Measurements from ENCODE around the gene TNFRSF1A. TPM values are rescaled to one million over a fixed set of nuclear protein-coding genes. Genes with fewer than 3 reads are reported as not detected.
A peak's percentile ranks its signal among the peaks of the same experiment; 100 is the strongest.
"Not testable (repeated sequence)": the region's sequence is repeated elsewhere in the genome, so short reads cannot be mapped to it uniquely, and the experiment has no call there.

Gene TNFRSF1A
- total RNA-seq, 1 experiment from 2014 or later, result 59.9 TPM

GRCh38 chr12:6345319-6346091 lies 3.6 kb upstream of the TNFRSF1A start:
- no peak overlapping the region for H3K14ac ChIP-seq (ENCODE audit: insufficient read depth, low read length)

DNA sequence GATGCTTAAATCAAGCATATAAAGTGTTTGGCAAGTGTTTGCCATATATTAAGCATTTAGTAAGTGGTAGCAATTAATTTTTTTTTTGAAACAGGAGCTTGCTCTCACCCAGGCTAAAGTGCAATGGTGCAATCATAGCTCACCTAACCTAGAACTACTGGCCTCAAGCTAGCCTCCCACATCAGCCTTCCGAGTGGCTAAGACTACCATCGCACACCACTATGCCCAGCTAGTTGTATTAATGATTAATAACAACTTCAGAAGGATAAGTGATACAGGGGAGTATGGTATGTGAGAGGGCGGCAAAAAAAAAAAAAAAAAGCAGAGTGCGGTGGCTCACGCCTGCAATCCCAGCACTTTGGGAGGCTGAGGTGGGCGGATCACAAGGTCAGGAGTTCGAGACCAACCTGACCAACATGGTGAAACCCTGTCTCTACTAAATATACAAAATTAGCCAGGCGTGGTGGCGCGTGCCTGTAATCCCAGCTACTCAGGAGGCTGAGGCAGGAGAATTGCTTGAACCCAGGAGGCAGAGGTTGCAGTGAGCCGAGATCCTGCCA lies 2.3 kb upstream of the TNFRSF1A start:
- not testable (repeated sequence) for H3K23ac ChIP-seq (ENCODE audit: insufficient read length, low read depth, low read length); H2AK5ac ChIP-seq (ENCODE audit: insufficient read length, low read length); H3K9me3 ChIP-seq (ENCODE audit: control insufficient read depth, low read depth, low read length); H2BK12ac ChIP-seq (ENCODE audit: insufficient read length, low read depth, low read length); H4K91ac ChIP-seq (ENCODE audit: insufficient read length, low read depth, low read length); H4K20me1 ChIP-seq (ENCODE audit: control insufficient read depth, insufficient read depth, insufficient read length); H3K27ac Mint-ChIP-seq; H3K18ac ChIP-seq (ENCODE audit: insufficient read length, low read depth, low read length); DNase-seq; H3K9me3 Mint-ChIP-seq; H3K4me2 ChIP-seq (ENCODE audit: insufficient read depth, insufficient read length, low read length); H3K79me1 ChIP-seq (ENCODE audit: insufficient read depth, low read depth, low read length, poor library complexity, severe bottlenecking); H2BK120ac ChIP-seq (ENCODE audit: low read depth, low read length, poor library complexity, severe bottlenecking); H2BK20ac ChIP-seq (ENCODE audit: low read depth, low read length, poor library complexity, severe bottlenecking); H3K56ac ChIP-seq (ENCODE audit: insufficient read length, low read depth, low read length); H3K4me3 Mint-ChIP-seq; H3K27ac ChIP-seq (ENCODE audit: insufficient read length, low read depth, low read length); H2BK5ac ChIP-seq (ENCODE audit: insufficient read length, low read length); H3K4ac ChIP-seq (ENCODE audit: low read depth, low read length); H4K8ac ChIP-seq (replicated peaks; ENCODE audit: insufficient read length, low read depth, low read length); H2BK15ac ChIP-seq (ENCODE audit: low read depth, low read length); H3T11ph ChIP-seq (ENCODE audit: low read length); H3K27me3 Mint-ChIP-seq (ENCODE audit: low read depth); H3K27me3 ChIP-seq (ENCODE audit: insufficient read depth, low read length); H4K5ac ChIP-seq (ENCODE audit: insufficient read length, low read depth, low read length); H2AFZ ChIP-seq (ENCODE audit: low read length); H3K9ac ChIP-seq (ENCODE audit: extremely low read depth, insufficient read length, low read length); H3K14ac ChIP-seq (ENCODE audit: insufficient read depth, low read length)
- Mint-ChIP-seq H3K36me3 (ENCODE audit: insufficient read depth in 1 of 3, low read depth in 3 of 3) (peaks cover 11 to 26% (median 24%) of the 10 kb centered on the region in 3 experiments; a peak in 6 of 7 replicates), H3K4me1 (peaks cover 27 to 31% of the 10 kb centered on the region in 2 experiments)
- H3K23me2 ChIP-seq (ENCODE audit: insufficient read length, low read depth, low read length, poor library complexity, severe bottlenecking), result peaks cover 18% of the 10 kb centered on the region
- no CpG with 5 or more reads among the region's 11 CpGs for WGBS (ENCODE audit: extremely low coverage, insufficient read length, low lambda C conversion rate)
- H3K79me2 ChIP-seq (ENCODE audit: insufficient read depth, low read length), result peaks cover 21% of the 10 kb centered on the region; the same call in 1 of the 2 replicates
- H3K4me1 ChIP-seq (ENCODE audit: insufficient read depth, low read length), result peaks cover 12% of the 10 kb centered on the region; the same call in 1 of the 2 replicates

More at GRCh38 chr12:6345319-6346091, 3.6 kb upstream of the TNFRSF1A start:
- TF ChIP-seq CTCF (conservative IDR thresholded peaks at IDR 0.05), result no peak
- H2BK15ac ChIP-seq (ENCODE audit: low read depth, low read length), result no peak overlapping the region
- H3K79me2 ChIP-seq (ENCODE audit: insufficient read depth, low read length), result peaks cover 9% of the 10 kb centered on the region; the same call in 1 of the 2 replicates
- H3K79me1 ChIP-seq (ENCODE audit: insufficient read depth, low read depth, low read length, poor library complexity, severe bottlenecking), result no peaks in the 10 kb centered on the region
- no peaks in the 10 kb centered on the region for H4K20me1 ChIP-seq (ENCODE audit: control insufficient read depth, insufficient read depth, insufficient read length)
- no peak overlapping the region for H3K27ac ChIP-seq (ENCODE audit: insufficient read length, low read depth, low read length)
- H2BK20ac ChIP-seq (ENCODE audit: low read depth, low read length, poor library complexity, severe bottlenecking), result no peak overlapping the region
- no peak overlapping the region for H2BK5ac ChIP-seq (ENCODE audit: insufficient read length, low read length)
- H3K9me3 Mint-ChIP-seq, result no peaks in the 10 kb centered on the region
- peaks cover 12% of the 10 kb centered on the region for H3K23me2 ChIP-seq (ENCODE audit: insufficient read length, low read depth, low read length, poor library complexity, severe bottlenecking)
- no peak overlapping the region for H4K5ac ChIP-seq (ENCODE audit: insufficient read length, low read depth, low read length)
- no peak overlapping the region for H3K18ac ChIP-seq (ENCODE audit: insufficient read length, low read depth, low read length)
- no peak overlapping the region for H4K8ac ChIP-seq (replicated peaks; ENCODE audit: insufficient read length, low read depth, low read length)
- no peak overlapping the region for H3K4ac ChIP-seq (ENCODE audit: low read depth, low read length)
- H2AFZ ChIP-seq (ENCODE audit: low read length), result no peak overlapping the region
- no peak for DNase-seq
- H3K9me3 ChIP-seq (ENCODE audit: control insufficient read depth, low read depth, low read length), result no peaks in the 10 kb centered on the region
- peak overlapping the region in 1 of 3 experiments; percentile 83; a peak in 2 of 7 replicates for H3K27ac Mint-ChIP-seq
- no peaks in the 10 kb centered on the region; the same call in 1 of the 2 replicates for H3K27me3 Mint-ChIP-seq (ENCODE audit: low read depth)
- no CpG with 5 or more reads among the region's 10 CpGs for WGBS (ENCODE audit: extremely low coverage, insufficient read length, low lambda C conversion rate)
- H2AK5ac ChIP-seq (ENCODE audit: insufficient read length, low read length), result no peak overlapping the region
- no peak overlapping the region for H3K56ac ChIP-seq (ENCODE audit: insufficient read length, low read depth, low read length)
- peaks cover 3% of the 10 kb centered on the region; the same call in 1 of the 2 replicates for H3K4me1 ChIP-seq (ENCODE audit: insufficient read depth, low read length)
- no peak overlapping the region for H3T11ph ChIP-seq (ENCODE audit: low read length)
- peaks cover 27 to 31% of the 10 kb centered on the region in 2 experiments for H3K4me1 Mint-ChIP-seq
- H3K4me2 ChIP-seq (ENCODE audit: insufficient read depth, insufficient read length, low read length), result no peak overlapping the region
- H2BK120ac ChIP-seq (ENCODE audit: low read depth, low read length, poor library complexity, severe bottlenecking), result no peak overlapping the region
- H2BK12ac ChIP-seq (ENCODE audit: insufficient read length, low read depth, low read length), result no peak overlapping the region
- H3K4me3 Mint-ChIP-seq, result no peak overlapping the region
- H3K9ac ChIP-seq (ENCODE audit: extremely low read depth, insufficient read length, low read length), result no peak overlapping the region
- H4K91ac ChIP-seq (ENCODE audit: insufficient read length, low read depth, low read length), result no peak overlapping the region
- no peaks in the 10 kb centered on the region for H3K27me3 ChIP-seq (ENCODE audit: insufficient read depth, low read length)
- H3K23ac ChIP-seq (ENCODE audit: insufficient read length, low read depth, low read length), result no peak overlapping the region
- peaks cover 11 to 29% (median 26%) of the 10 kb centered on the region in 3 experiments; a peak in 6 of 7 replicates for H3K36me3 Mint-ChIP-seq (ENCODE audit: insufficient read depth in 1 of 3, low read depth in 3 of 3)

All from H9 (cell line).